Keratinocyte (primary cell): ENCODE measurements around the gene PPM1J.
"Not testable (repeated sequence)": the region's sequence is repeated elsewhere in the genome, so short reads cannot be mapped to it uniquely, and the experiment has no call there.

Source experiments
- EZH2 ChIP-seq: IDR thresholded peaks from one replicate; pipeline ENCODE4 v1.6.1; 2012; ENCODE audit warnings: inconsistent platforms, mild to moderate bottlenecking, low read length, moderate library complexity
- TF ChIP-seq, protein P1 (sequence below), 3 experiments: IDR thresholded peaks in 1 of 3; conservative IDR thresholded peaks in 1 of 3; optimal IDR thresholded peaks in 1 of 3; 2 replicates in 2 of 3; 3 replicates in 1 of 3; pipeline versions ENCODE3 to v1.5.1; 2011; ENCODE audit warnings: low read length in 3 of 3, mild to moderate bottlenecking in 3 of 3, moderate library complexity in 2 of 3, control low read depth in 1 of 3, inconsistent platforms in 1 of 3; ENCODE audit not compliant: insufficient read depth in 2 of 3; ENCODE audit errors: extremely low read depth in 1 of 3

DNA sequence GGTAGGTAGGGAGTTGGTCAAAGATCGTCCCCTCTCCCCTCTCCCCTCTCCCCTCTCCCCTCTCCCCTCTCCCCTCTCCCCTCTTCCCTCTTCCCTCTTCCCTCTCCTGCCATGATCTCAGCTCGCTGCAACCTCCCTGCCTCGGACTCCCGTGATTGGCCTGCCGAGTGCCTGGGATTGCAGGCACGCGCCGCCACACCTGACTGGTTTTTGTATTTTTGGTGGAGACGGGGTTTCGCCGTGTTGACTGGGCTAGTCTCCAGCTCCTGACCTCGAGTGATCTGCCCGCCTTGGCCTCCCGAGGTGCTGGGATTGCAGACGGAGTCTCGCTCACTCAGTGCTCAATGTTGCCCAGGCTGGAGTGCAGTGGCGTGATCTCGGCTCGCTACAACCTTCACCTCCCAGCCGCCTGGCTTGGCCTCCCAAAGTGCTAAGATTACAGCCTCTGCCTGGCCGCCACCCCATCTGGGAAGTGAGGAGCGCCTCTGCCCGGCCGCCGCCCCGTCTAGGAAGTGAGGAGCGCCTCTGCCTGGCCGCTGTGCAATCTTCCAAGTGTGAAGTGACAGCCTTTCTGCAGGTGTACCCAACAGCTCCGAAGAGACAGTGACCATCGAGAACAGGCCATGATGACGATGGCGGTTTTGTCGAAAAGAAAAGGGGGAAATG is 13.3 kb upstream of the PPM1J start:
- TF ChIP-seq, protein P1, sequence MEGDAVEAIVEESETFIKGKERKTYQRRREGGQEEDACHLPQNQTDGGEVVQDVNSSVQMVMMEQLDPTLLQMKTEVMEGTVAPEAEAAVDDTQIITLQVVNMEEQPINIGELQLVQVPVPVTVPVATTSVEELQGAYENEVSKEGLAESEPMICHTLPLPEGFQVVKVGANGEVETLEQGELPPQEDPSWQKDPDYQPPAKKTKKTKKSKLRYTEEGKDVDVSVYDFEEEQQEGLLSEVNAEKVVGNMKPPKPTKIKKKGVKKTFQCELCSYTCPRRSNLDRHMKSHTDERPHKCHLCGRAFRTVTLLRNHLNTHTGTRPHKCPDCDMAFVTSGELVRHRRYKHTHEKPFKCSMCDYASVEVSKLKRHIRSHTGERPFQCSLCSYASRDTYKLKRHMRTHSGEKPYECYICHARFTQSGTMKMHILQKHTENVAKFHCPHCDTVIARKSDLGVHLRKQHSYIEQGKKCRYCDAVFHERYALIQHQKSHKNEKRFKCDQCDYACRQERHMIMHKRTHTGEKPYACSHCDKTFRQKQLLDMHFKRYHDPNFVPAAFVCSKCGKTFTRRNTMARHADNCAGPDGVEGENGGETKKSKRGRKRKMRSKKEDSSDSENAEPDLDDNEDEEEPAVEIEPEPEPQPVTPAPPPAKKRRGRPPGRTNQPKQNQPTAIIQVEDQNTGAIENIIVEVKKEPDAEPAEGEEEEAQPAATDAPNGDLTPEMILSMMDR (optimal IDR thresholded peaks at IDR 0.05 in 1 of 3, IDR thresholded peaks at IDR 0.05 in 1 of 3, conservative IDR thresholded peaks at IDR 0.05 in 1 of 3; ENCODE audit: extremely low read depth in 1 of 3, insufficient read depth in 2 of 3, low read length in 3 of 3): not testable (repeated sequence)
- TF ChIP-seq EZH2: not testable (repeated sequence)
